ENCODE data around the gene PTPRK. TPM values are rescaled to one million over a fixed set of nuclear protein-coding genes. Genes with fewer than 3 reads are reported as not detected.

Gene PTPRK
- total and polyA plus RNA-seq, 9 of the 15 experiments (the other 6 are each of a cell fraction or from before 2014, with no cell fraction given), result 0.04 to 0.51 TPM; not detected in 7

- H4K20me1 ChIP-seq (replicated peaks; ENCODE audit: control insufficient read depth, insufficient read depth, low read length), result no peaks in the 10 kb centered on the region
- DNase-seq (ENCODE audit: extremely low read depth in 1 of 4, low spot score in 3 of 4), result no peak
- in situ Hi-C loops (cut with MboI) (no loop called here), intact Hi-C loops (cut with micrococcal nuclease) (no loop called here)
- BruUV-seq (replicated peaks), result no TSS peak
- H3K4me3 ChIP-seq, result no peak overlapping the region
- no peak overlapping the region for H3K27ac ChIP-seq (ENCODE audit: extremely low read depth, low read depth, low read length)
- H3K9ac ChIP-seq (ENCODE audit: insufficient read depth in 1 of 2, low read depth in 2 of 2, low read length in 2 of 2), result no peak overlapping the region
- no peak overlapping the region for H2AFZ ChIP-seq (ENCODE audit: low read depth, low read length)
- H3K9me1 ChIP-seq (ENCODE audit: control insufficient read depth, insufficient read depth, low read length), result no peaks in the 10 kb centered on the region
- 0% methylated on average over 1 of the region's 1 CpG for WGBS (ENCODE audit: insufficient coverage, low coverage, missing lambda C conversion rate)
- TF ChIP-seq TEAD1 (CRISPR knock-in tag; IDR thresholded peaks at IDR 0.05) (no peak), FUS (optimal IDR thresholded peaks at IDR 0.05; ENCODE audit: low read depth, low read length) (no peak)
- TF ChIP-seq, protein P1, sequence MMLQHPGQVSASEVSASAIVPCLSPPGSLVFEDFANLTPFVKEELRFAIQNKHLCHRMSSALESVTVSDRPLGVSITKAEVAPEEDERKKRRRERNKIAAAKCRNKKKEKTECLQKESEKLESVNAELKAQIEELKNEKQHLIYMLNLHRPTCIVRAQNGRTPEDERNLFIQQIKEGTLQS (IDR thresholded peaks at IDR 0.05), result no peak
- TF ChIP-seq, protein P1 (CRISPR knock-in tag; conservative IDR thresholded peaks at IDR 0.05), result no peak
- CTCF ChIA-PET (ENCODE audit: low intra/inter-chr PET ratio), result no interaction called here
- FAIRE-seq, result no peak
- no peak overlapping the region for H3K4me2 ChIP-seq (ENCODE audit: insufficient read depth, low read length)
- no peaks in the 10 kb centered on the region for H3K27me3 ChIP-seq (ENCODE audit: control insufficient read depth in 2 of 2, insufficient read depth in 2 of 2, low read length in 2 of 2)
- POLR2A ChIA-PET, result no interaction called here
- H3K9me3 ChIP-seq (replicated peaks; ENCODE audit: control insufficient read depth, insufficient read depth, low read depth, low read length), result no peaks in the 10 kb centered on the region
- ATAC-seq, result no peak
- no peaks in the 10 kb centered on the region for H3K79me2 ChIP-seq (ENCODE audit: control insufficient read depth, insufficient read depth, low read length)
- H3K4me1 ChIP-seq (replicated peaks in 1 of 2; ENCODE audit: control insufficient read depth in 2 of 2, insufficient read depth in 2 of 2, low read length in 2 of 2), result no peaks in the 10 kb centered on the region
- H3K36me3 ChIP-seq (ENCODE audit: control insufficient read depth, insufficient read depth, low read length), result no peaks in the 10 kb centered on the region
Observed at GRCh38 chr6:128427139-128427538, 93.3 kb downstream of the PTPRK start.

DNA sequence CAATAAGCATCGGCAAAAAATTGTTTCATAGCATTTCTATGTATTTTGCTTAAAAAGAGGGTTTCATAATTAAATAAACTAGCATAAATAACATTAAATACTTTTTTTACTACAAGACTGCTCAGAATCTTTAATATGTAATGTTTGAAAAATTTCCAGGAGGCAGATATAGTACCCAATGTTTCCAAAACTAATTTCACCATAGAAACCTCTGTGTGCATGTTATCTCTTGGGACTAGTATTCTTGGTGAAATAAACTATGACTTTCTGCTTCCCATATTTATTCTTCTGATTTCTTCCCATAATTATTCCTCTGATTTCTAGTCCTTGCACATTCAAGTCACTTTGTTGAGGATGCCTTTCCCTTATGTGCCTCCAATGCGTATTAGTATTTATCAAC, 94.5 kb downstream of the PTPRK start:
- WGBS (ENCODE audit: insufficient coverage, low coverage, missing lambda C conversion rate), result 0% methylated on average over 2 of the region's 2 CpGs
- Histone ChIP-seq H3K79me2 (ENCODE audit: control insufficient read depth, insufficient read depth, low read length) (no peaks in the 10 kb centered on the region), H3K4me2 (ENCODE audit: insufficient read depth, low read length) (no peak overlapping the region), H3K9ac (ENCODE audit: insufficient read depth in 1 of 2, low read depth in 2 of 2, low read length in 2 of 2) (no peak overlapping the region), H3K36me3 (ENCODE audit: control insufficient read depth, insufficient read depth, low read length) (no peaks in the 10 kb centered on the region), H3K9me3 (replicated peaks; ENCODE audit: control insufficient read depth, insufficient read depth, low read depth, low read length) (no peaks in the 10 kb centered on the region), H4K20me1 (replicated peaks; ENCODE audit: control insufficient read depth, insufficient read depth, low read length) (no peaks in the 10 kb centered on the region), H3K9me1 (ENCODE audit: control insufficient read depth, insufficient read depth, low read length) (no peaks in the 10 kb centered on the region), H2AFZ (ENCODE audit: low read depth, low read length) (no peak overlapping the region), H3K4me3 (no peak overlapping the region), H3K4me1 (replicated peaks in 1 of 2; ENCODE audit: control insufficient read depth in 2 of 2, insufficient read depth in 2 of 2, low read length in 2 of 2) (no peaks in the 10 kb centered on the region), H3K27ac (ENCODE audit: extremely low read depth, low read depth, low read length) (no peak overlapping the region), H3K27me3 (ENCODE audit: control insufficient read depth in 2 of 2, insufficient read depth in 2 of 2, low read length in 2 of 2) (no peaks in the 10 kb centered on the region)
- POLR2A ChIA-PET, result no interaction called here
- DNase-seq (ENCODE audit: extremely low read depth in 1 of 4, low spot score in 3 of 4), result no peak
- intact Hi-C loops (cut with micrococcal nuclease), result no loop called here
- no peak for ATAC-seq
- no peak for FAIRE-seq
- BruUV-seq (replicated peaks), result no TSS peak
- CTCF ChIA-PET (ENCODE audit: low intra/inter-chr PET ratio), result no interaction called here
- in situ Hi-C loops (cut with MboI), result no loop called here
- TF ChIP-seq POU5F1 (IDR thresholded peaks at IDR 0.05; ENCODE audit: borderline replicate concordance, low read depth, low read length, partially characterized antibody), result no peak
- no peak for TF ChIP-seq DACH1 (IDR thresholded peaks at IDR 0.05; ENCODE audit: partially characterized antibody)
- TF ChIP-seq ZNF318 (IDR thresholded peaks at IDR 0.05; ENCODE audit: borderline replicate concordance in 1 of 2, low read depth in 1 of 2), result no peak

Measured in K562 (cell line).